SK-N-MC (cell line): ENCODE data around the gene GIN1.

Experiments
- EZH2 ChIP-seq: fragments of 200-600 bp; sonication (generic); IDR thresholded peaks from one replicate; pipeline ENCODE4 v1.6.1; 2017; ENCODE audit warnings: antibody characterized with exemption
- FOXP2 ChIP-seq: optimal IDR thresholded peaks from 2 replicates; pipeline ENCODE3; 2011; ENCODE audit warnings: mild to moderate bottlenecking, moderate library complexity; ENCODE audit not compliant: insufficient read depth; ENCODE audit errors: extremely low read length, control extremely low read depth
- POLR2AphosphoS5 ChIP-seq: IDR thresholded peaks from 2 replicates; pipeline ENCODE4 v1.6.1; 2012; ENCODE audit warnings: mild to moderate bottlenecking, low read depth, low read length, borderline replicate concordance

DNA sequence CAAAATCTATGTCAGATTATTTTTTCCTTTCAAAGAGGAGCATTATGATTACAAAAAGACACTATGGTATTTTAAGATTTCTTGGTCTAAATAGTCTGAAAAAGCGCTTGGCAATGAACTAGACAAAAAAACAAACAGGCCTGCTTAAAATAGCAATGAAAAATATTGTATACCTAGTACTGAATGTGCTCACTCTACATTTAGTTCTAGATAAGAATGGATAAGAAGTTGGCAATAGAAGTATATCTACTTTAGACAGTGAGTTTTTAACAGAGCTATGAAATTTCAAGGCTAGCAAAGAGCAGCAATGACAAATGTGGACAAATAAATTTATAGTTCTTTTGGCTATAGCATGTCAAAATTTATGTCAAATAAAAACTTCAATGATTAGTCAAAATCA is 26.2 kb downstream of the GIN1 start:
- TF ChIP-seq POLR2AphosphoS5 (no peak), EZH2 (no peak), FOXP2 (no peak)
